ENCODE results near the gene TBC1D8. TPM values are rescaled to one million over a fixed set of nuclear protein-coding genes. Genes with fewer than 3 reads are reported as not detected.
A peak's percentile ranks its signal among the peaks of the same experiment; 100 is the strongest.

TBC1D8 gene
- total and polyA plus RNA-seq, 2 of the 13 experiments (the other 11 are each of a cell fraction or from before 2014, with no cell fraction given), result 45.1 to 95.4 TPM

GRCh38 chr2:101151859-101152271 is 683 bp upstream of the TBC1D8 start (continued):
- TF ChIP-seq, protein P1, sequence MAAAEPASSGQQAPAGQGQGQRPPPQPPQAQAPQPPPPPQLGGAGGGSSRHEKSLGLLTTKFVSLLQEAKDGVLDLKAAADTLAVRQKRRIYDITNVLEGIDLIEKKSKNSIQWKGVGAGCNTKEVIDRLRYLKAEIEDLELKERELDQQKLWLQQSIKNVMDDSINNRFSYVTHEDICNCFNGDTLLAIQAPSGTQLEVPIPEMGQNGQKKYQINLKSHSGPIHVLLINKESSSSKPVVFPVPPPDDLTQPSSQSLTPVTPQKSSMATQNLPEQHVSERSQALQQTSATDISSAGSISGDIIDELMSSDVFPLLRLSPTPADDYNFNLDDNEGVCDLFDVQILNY (CRISPR knock-in tag; conservative IDR thresholded peaks at IDR 0.05), result no peak
- no peak for TF ChIP-seq SPEN (CRISPR knock-in tag; IDR thresholded peaks at IDR 0.05; ENCODE audit: low read depth)
- no peak for TF ChIP-seq KLF15 (CRISPR knock-in tag; IDR thresholded peaks at IDR 0.05; ENCODE audit: borderline replicate concordance)
- no peak for TF ChIP-seq ZNF644 (CRISPR knock-in tag; IDR thresholded peaks at IDR 0.05; ENCODE audit: low read depth)
- TF ChIP-seq RNF219 (CRISPR knock-in tag; IDR thresholded peaks at IDR 0.05), result no peak
- TF ChIP-seq ZNF160 (CRISPR knock-in tag; IDR thresholded peaks at IDR 0.05), result peak; percentile 18; the same call in 1 of the 2 replicates
- no peak for TF ChIP-seq ZC3H4 (CRISPR knock-in tag; IDR thresholded peaks at IDR 0.05; ENCODE audit: borderline replicate concordance)
- no peak for TF ChIP-seq HNRNPLL (IDR thresholded peaks at IDR 0.05; ENCODE audit: low read depth, low read length, poor library complexity, severe bottlenecking)
- no peak for TF ChIP-seq KLF12 (CRISPR knock-in tag; IDR thresholded peaks at IDR 0.05; ENCODE audit: borderline replicate concordance)
- peak; percentile 3; the same call in 1 of the 2 replicates for TF ChIP-seq HDAC1 (CRISPR knock-in tag; IDR thresholded peaks at IDR 0.05)
- no peak for TF ChIP-seq XBP1 (CRISPR knock-in tag; IDR thresholded peaks at IDR 0.05)
- TF ChIP-seq GMEB2 (CRISPR knock-in tag; IDR thresholded peaks at IDR 0.05; ENCODE audit: low read depth), result no peak
- TF ChIP-seq RBM22 (optimal IDR thresholded peaks at IDR 0.05; ENCODE audit: low read length), result no peak
- TF ChIP-seq IRF2 (CRISPR knock-in tag; IDR thresholded peaks at IDR 0.05), result peak; percentile 6; the same call in 1 of the 2 replicates
- no peak; the same call in 1 of the 2 replicates for TF ChIP-seq ZNF317 (CRISPR knock-in tag; IDR thresholded peaks at IDR 0.05)
- TF ChIP-seq FOSL2 (CRISPR knock-in tag; IDR thresholded peaks at IDR 0.05), result no peak
- no peak for TF ChIP-seq PAWR (CRISPR knock-in tag; IDR thresholded peaks at IDR 0.05; ENCODE audit: borderline replicate concordance)
- TF ChIP-seq ARID2 (CRISPR knock-in tag; IDR thresholded peaks at IDR 0.05; ENCODE audit: borderline replicate concordance), result no peak
- 0 out of 2 replicates have a peak, but pooled peaks have one; percentile 9 for TF ChIP-seq ISL2 (CRISPR knock-in tag; IDR thresholded peaks at IDR 0.05)
- TF ChIP-seq RARA (CRISPR knock-in tag; IDR thresholded peaks at IDR 0.05), result no peak
- TF ChIP-seq, protein P2, sequence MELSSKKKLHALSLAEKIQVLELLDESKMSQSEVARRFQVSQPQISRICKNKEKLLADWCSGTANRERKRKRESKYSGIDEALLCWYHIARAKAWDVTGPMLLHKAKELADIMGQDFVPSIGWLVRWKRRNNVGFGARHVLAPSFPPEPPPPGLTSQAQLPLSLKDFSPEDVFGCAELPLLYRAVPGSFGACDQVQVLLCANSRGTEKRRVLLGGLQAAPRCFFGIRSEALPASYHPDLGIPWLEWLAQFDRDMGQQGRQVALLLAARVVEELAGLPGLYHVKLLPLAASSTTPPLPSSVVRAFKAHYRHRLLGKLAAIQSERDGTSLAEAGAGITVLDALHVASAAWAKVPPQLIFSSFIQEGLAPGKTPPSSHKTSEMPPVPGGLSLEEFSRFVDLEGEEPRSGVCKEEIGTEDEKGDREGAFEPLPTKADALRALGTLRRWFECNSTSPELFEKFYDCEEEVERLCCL (CRISPR knock-in tag; IDR thresholded peaks at IDR 0.05; ENCODE audit: borderline replicate concordance), result no peak
- TF ChIP-seq ZNF33A (CRISPR knock-in tag; IDR thresholded peaks at IDR 0.05; ENCODE audit: borderline replicate concordance), result no peak
- peak; percentile 17; the same call in 1 of the 2 replicates for TF ChIP-seq ZNF543 (CRISPR knock-in tag; IDR thresholded peaks at IDR 0.05)
- TF ChIP-seq RXRB (CRISPR knock-in tag; IDR thresholded peaks at IDR 0.05; ENCODE audit: borderline replicate concordance), result no peak; the same call in 1 of the 2 replicates
- TF ChIP-seq MTF2 (CRISPR knock-in tag; IDR thresholded peaks at IDR 0.05; ENCODE audit: borderline replicate concordance), result 0 out of 2 replicates have a peak, but pooled peaks have one; percentile 13
- TF ChIP-seq ZNF619 (CRISPR knock-in tag; IDR thresholded peaks at IDR 0.05), result 0 out of 2 replicates have a peak, but pooled peaks have one; percentile 31

Measured in HepG2 (cell line).